DMS 273 treated with DMSO at 0.1 percent for 48 hours (cell line): Measurements from ENCODE around the gene SMIM24.
"Not testable (repeated sequence)": the region's sequence is repeated elsewhere in the genome, so short reads cannot be mapped to it uniquely, and the experiment has no call there.

Experiments
- DNase-seq: peaks from one replicate; lab custom pipeline; 2025; lab: John Stamatoyannopoulos, UW

SMIM24 gene

DNA sequence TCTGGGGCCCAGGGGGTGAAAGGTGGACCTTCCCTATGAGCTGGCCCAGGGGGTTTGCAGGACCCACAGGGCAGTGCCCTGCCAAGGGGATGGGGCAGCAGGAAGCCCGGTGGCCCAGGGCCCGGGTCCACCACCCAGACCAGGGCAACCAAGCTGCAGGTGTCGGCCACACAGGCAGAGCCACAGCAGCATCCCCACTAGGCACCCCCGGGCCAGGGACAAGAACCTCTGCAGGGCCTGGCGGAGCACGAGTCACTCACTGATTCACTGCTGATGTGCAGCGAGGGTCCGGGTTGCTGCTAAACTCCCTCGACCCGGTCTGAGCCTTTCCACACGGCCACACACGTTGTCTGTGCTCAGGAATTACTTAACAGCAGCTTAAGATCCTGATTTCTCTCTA is 34.6 kb upstream of the SMIM24 start:
- DNase-seq, result no peak

DNA sequence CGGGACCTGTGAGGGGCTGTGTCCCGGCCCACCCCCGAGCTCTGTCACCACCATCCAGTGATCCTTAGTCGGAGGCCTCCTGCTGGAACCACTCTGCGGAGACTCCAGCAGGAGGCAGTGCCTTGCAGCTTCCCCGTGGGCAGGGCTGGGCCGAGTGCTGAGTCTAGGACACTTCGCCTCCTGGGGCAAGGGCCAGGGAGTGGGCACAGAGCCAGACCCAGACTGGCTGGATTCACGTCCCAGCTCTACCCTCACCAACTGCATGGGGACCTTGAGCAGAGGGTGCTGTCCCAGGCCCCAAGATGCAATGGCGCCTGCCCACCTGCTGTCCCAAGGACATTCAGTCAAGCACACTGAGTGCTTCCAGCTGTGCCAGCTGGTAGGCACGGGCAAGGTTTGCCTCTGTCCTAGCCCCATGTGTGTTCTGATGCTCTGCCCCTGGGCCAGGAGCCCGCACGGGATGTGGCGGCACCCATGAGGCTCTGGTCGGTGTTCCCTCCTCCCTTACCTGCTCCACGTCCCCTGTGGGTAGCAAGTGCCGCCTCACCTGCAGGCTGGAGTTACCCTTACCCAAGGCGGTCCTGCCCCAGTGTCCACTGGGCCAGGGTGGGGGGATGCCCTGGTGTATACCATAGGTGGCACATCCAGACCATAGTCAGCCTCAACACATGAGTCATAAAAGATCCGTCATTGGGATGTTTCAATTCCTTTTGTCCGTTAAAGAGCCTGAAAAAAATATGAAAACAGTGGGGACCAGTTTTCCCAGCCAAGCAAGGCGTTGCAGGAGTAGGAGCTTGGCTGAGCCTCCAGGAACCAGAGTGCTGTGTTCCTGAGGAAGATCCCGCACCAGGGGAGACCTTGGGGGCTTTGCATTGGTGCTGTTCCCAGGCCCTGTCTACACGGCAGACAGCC is 33.2 kb upstream of the SMIM24 start:
- DNase-seq, result no peak

DNA sequence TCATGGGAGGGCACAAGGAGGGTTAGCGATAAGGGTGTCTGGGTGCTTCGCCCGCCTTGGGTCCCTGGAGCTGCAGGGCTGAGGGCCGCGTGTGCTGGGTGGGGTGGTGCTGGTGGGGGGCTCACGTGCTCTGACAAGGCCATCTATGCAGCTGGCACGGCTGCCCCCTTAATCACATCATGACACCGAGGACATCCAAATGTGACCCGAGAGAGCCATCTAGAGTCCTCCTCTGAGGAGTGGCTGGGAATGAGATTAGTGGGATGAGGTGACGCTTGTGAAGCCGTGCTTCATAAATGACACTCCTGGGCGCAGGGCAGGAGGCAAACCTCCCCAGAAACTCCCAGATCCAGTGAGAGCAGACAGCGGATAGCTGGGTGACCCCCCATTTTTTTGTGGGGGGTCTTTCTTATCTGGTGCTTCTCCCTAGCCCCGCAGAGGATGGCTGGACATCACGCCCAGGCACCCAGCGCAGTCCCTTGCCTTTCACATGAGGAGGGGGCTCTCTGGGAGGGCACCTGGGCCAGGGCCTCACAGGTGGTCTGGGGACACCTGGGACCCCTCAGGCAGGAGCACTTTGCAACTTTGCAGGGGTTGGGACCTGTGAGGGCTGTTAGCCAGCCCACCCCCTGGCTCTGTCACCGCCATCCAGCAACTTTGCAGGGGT is 32.4 kb upstream of the SMIM24 start:
- no peak for DNase-seq

DNA sequence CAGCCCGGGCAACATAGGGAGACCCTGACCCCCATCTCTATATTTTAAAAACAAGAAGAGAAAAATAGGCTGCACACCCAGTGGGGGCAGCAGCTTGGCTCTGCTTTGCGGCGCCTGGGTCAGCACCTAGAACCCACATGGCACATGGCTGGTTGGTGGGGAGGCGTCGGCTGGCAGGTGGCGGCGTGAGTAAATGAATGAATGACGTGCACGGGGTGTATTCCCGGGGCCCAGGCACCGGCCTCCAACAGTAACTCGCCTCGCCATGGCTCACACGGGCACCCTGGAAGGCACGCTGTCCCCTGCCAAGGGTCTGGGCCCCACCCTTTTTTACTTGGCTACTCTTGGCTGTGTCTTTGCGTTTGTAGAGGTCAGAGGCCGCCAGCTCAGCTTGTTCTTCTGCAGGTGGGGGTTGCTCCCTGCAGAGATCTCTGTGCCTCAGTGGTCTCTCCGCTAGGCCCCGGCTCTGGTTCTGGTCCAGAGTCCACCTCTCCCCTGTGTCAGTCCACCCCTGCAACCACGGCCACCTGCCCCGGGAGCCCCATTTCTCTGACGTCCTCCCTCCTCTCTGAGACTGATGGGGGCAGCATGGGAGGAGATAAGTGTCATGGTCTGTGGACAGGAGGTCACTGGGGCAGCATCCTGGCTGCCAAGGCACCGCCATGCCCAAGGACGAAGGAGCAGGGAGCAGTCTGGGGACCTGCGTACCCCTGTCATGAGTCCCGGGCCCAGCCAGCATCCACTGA is 31.4 kb upstream of the SMIM24 start:
- DNase-seq, result no peak

DNA sequence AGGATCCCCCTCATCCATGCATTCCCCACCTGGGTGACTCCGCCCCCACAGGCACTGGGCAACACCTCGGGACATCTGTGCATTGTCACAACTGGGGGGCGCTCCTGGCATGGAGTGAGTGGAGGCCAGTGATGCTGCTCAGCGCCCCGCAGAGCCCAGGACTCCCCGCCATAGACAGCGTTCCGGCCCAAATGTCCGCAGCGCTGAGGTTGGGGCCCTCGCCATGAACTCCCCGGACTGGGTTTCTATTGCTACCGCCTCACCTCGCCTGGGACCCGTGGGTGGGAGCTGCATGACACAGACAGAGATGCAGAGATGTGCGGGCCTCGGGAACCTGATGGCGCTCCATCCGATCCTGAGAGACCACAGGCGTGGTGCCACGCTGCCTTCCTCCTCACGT is 30.4 kb upstream of the SMIM24 start:
- no peak for DNase-seq

DNA sequence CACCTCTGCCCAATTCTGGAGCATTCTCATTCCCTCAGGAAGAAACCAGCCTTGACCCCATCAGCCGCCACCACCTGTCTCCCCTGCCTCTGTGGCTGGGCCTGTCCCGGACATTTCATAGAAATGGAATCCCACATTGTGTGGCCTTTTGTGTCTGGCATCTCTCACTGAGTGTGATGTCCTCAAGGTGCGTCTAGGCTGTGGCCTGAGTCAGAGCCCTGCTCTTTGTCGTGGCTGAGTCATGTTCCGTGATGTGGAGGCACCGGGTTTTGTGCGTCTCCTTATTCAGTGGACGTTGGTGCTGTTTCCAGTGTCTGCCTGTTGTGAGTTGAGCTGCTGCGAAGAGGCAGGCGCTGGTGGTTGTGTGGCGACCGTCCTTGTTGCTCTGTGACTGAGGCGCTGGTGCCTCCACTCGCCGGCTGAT is 29.3 kb upstream of the SMIM24 start:
- DNase-seq, result no peak

DNA sequence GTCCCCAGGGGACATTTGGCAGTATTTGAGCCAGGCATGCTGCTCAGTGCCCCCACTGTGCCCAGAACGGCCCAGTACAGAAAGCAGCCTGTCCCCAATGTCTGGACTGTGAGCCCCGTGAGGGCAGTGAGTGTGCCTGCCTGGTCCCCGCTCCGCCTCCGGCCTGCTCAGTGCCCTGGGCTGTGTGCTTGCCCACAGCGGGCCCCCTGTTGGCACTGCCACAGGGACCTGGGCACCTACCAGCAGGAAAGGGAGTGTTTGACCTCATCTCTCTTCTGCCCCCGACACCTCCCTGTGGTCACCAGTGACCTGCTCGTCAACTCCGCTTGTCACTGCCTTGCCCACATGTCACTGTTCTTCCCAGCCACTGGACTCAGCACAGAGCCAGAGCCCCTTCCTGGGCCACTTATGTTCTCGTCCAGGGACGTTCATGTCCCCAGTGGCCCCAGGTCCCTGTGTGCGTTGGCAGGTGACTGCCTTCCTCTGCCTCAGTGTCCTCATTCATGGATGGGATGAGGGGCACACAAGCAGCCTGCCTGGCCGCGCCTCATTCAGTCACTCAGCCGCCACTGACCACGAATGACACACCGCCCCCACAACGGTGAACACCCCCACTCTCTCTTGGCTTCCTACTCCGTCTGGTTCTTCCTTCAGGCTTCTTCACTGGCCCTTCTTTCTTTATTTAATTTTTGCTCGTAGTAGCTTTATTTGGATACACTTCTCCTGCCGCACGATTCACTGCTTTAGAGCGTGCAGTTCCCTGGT is 28.6 kb upstream of the SMIM24 start:
- DNase-seq, result no peak

DNA sequence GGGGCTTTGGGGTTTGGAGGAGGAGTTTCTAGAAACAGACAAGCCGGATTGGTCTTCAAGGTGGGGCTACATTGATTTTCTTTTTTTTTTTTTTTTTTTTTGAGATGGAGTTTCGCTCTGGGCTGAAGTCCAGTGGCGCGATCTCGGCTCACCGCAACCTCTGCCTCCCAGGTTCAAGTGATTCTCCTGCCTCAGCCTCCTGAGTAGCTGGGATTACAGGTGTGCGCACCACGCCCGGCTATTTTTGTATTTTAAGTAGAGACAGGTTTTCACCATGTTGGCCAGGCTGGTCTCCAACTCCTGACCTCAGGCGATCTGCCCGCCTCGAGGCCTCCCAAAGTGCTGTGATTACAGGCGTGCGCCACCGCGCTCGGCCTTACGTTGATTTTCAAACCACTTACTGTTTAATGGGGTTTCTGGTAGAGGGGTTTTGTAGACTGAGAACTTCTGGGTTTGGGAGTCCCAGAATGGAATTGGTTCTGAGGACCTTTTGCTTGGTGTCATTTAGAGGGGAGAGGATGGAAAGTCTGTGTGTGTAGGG is 27.9 kb upstream of the SMIM24 start:
- DNase-seq, result not testable (repeated sequence)

DNA sequence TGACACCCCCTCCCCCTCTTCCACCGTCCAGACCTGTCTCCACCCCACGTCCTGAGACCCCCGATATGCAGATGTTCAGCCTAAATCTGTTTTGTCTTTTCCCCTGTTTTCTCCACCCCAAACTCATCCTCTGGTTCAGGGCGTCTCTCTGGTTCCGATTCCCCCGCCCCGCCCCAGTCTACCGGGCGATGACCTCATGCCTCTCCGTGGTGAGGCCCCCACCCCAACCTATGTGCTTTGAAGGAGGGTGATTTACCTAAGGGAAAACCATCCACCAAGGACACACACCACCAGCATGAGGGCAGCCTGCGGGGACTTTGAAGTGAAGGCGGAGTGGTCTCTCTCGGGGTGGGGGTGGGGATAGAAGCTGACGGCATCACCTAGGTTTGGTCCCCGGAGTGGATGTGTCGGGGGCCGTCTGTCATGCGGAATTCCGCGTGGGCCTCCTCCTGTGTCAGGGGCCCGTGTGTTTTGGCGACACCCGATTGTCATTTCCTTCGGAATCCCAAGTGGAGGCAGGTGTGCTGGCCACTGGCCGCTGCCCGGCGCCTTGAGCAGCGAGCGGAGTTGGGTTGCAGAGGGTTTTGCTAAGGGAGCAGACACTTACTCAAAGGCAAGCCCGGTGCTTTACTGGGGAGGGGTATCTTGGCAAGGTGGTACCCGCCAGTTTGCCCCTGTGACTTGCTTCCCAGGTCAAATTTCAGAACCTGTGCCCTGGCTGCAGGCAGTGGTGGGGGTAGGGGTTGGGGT is 27.2 kb upstream of the SMIM24 start:
- DNase-seq, result no peak

DNA sequence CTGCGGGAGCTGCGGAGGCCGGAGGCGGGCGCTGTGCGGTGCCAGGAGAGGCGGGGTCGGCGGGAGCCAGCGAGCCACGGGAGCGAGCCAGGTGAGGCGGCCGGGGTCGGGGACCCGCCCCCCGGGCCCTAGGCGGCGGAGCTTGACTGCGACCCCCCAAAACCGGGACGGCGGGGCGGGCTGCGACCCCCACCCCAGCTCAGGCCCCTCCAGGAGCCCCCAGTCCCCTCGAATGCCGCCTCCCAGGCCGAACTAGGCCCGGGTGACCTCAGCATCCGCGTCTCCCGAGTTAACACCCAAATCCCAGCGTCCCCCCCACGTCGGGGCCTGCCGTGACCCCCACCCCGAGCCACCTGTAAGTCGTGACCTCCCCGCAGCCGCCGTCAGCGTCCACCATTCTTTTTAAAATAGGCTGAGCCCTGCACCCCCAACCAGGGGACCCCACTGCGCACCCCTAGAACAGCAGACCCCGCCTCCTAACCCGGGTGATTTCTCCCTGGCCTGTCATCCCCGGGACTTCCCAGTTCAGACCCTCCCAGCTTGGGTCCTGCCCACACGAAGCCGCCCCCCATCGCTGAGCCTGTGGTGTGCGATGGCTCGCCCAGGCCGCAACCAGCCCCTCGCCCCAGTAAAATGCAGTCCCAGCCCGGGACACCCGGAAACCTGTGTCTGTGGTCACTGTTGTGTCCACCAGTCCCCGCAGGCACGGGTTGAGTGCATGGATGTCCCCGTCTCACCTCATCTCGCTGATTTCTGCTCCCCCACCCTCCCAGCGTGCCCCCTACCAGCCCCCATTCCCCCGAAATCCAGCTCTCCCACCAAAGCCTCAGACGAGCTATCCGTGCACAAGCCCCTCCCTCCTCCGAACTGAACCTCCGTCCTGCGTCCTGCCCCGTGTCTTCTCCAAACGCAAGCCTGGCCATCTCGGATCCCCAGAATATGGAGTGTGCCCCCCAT is 26.3 kb upstream of the SMIM24 start:
- no peak for DNase-seq

DNA sequence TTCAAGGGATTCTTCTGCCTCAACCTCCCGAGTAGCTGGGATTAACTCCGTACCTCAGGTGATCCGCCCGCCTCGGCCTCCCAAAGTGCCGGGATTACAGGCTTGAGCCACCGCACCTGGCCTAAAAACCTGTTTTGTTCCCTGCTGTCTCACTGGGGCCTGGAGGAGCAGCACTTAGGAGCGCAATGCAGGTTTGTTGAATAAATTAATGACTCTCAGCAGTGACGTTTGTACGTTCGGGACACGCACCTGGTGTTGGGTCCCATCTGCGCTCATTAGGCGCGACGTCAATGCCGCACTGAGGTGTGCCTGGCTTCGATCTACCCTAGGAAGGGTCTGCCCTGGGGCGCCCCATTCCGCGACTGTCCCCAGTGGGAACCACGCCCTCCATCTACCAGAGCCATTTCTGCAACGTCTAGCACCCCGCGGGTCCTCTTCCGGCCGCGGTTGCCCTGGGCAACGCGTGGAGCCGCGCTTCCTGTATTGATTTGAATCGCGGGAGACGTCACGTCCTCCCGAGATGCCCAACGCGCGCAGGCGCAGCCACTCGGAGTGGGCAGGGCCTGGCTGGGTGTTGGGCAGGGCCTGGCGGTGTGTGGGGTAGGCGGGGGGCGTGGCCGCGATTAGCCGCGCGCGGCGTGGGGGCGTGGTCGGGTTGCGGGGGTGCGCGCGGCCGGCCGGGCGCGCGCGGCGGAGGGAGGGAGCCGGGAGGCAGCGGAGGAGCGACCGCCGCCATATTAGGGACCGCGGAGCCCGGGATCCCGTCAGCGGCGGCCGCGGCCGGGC is 25.5 kb upstream of the SMIM24 start, which contains the start of gene FZR1:
FZR1 (plus strand) TSS at position 714 of the 786 bp plus-strand sequence. CDS start 16,679 bp downstream, outside the sequence.
- DNase-seq, result peak; percentile 91

DNA sequence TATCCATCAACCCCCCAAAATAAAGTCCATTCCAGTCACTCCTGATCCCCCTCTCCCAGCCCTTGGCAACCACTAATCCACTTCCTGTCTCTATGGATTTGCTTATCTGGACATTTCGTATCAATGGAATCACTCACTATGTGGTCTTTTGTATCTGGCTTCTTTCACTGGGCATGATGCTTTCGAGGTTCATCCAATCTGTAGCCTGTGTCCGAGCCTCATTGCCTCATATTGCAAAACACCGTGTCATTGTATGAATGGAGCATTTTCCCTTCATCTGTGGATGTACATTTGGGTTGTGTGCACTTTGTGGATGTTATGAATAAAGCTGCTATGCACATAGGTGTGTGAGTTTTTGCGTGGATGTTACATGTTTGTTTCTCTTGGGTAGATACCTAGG is 24.4 kb upstream of the SMIM24 start:
- no peak for DNase-seq

DNA sequence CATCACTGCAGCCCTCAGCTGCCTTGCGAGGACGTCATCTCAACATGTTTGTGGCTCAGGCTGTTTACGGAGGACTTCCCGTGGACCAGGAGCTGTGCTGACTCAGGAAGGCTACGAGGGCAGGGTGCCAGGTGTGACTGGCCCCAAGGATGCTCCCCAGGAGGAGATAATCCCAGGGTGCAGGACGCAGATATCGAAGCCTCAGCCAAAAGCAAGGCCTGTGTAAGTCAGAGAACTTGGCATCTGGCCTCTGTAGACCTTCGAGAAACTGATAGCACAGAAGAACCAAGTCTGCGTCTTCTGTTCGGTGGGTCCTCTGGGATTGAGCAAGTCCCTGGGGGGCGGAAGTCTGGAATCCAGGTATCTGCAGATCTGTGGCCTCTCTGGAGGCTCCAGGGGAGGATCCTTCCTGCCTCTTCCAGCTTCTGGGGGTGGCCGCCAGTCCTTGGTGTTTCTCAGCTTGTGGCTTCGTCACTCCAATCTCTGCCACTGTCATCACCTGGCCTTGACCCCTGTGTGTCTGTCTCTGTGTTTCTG is 22.8 kb upstream of the SMIM24 start:
- no peak for DNase-seq

DNA sequence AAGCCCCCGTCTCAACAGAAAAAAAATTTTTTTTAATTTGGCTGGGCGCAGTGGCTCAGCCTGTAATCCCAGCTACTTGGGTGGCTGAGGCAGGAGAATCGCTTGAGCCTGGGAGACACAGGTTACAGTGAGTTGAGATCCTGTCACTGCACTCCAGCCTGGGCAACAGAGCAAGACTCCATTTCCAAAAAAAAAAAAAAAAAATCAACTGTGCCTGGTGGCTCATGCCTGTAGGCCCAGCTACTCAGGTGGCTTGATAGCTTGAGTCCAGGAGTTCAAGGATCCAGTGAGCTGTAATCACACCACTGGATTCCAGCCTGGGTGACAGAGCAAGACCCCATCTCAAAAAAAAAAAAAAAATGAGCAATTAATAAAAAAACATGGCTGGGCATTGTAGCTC is 21.5 kb upstream of the SMIM24 start:
- DNase-seq, result no peak

DNA sequence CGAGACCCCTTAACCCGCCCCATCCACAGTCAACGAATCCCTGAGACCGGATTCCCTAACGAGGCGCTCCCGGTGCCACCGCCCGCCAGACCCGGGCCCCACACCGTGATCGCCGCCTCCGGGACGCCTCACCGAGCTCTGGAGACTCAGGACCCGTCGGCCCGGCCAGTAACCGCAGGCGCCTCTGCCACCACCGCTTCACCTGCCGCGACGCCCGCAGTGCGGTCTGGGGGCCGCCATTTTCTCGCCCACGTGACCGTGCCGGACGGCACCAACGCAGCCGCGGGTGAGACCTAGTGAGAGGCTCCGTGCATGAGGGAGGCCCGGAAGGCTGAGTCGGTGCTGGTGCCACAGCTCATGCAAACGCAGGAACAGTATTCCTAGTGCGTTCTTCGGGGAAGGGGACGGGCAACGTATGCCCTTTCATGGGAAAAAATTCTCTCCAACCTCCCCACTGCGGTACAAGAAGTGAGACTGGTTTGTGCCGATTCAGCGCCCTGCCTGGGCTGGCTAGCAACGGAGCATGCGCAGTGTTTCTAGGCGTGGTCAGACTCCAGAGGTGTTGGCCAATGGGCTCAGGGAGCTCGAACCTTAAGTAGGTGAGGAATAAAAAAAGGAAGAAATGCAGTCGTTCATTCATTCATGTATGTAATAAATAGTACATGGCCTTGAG is 20.2 kb upstream of the SMIM24 start, which contains the start of gene DOHH:
DOHH (minus strand) TSS at position 246 of the 673 bp plus-strand sequence. CDS start 3,860 bp downstream, outside the sequence.
- peak; percentile 94 for DNase-seq

DNA sequence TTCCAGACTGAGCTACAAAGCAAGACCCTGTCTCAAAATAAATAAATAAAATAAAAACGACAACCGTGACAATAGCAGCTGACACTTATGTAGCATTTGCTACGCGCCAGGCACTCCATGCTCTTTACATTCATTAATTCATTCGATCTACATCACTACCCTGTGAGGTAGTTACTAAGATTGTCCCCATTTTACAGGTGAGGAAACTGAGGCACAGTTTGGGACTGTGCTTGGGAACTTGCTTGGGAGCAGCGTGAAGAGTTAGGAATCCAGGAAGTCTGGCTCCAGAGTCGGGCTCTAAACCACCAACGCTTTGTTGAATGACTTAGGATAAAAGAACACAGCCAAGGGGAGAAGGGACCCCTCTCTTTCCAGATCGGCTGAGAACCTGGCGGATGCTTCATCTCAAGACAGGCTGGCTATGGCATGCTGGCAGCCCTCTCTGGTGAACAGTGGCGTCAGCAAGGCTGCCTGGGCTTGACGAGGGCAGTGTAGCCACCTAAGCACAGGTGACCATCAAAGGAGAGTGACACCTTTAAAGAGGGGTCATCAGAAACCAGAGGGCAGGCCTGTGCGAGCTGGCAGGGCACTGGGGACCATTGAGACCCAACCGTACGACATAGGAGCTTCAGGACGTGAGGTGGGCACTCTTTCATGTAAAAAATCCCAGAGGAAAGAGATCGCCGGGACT is 19.6 kb upstream of the SMIM24 start:
- no peak for DNase-seq
